ENCODE results near the gene NEU4.

The NEU4 gene

GRCh38 chr2:241808051-241808720 is 807 bp upstream of the NEU4 start:
- CTCF ChIA-PET = interaction anchor here (1.1 to 1.4 kb wide), 2 partner anchors 12 to 31 kb away, joined by 3 read pairs; no protein-coding TSS in a partner anchor
- 92% methylated on average over 15 of the region's 17 CpGs for WGBS (ENCODE audit: insufficient coverage)
- no peak for DNase-seq

GRCh38 chr2:241809383-241810306 is 652 bp downstream of the NEU4 start:
- no peak for DNase-seq
- Histone ChIP-seq H3K27ac (ENCODE audit: insufficient read depth in 1 of 2, low read depth in 1 of 2, low read length in 2 of 2, poor library complexity in 1 of 2, severe bottlenecking in 2 of 2) (no peak overlapping the region), H3K4me3 (ENCODE audit: control insufficient read depth in 1 of 7, extremely low read depth in 1 of 7, insufficient read depth in 4 of 7, low read depth in 2 of 7, low read length in 6 of 7) (no peak overlapping the region), H3K4me1 (ENCODE audit: control extremely low read depth in 1 of 4, control insufficient read depth in 4 of 4, insufficient read depth in 4 of 4, low read length in 3 of 4) (peaks cover 0 to 28% (median 8%) of the 10 kb centered on the region in 4 experiments), H3K27me3 (replicated peaks in 2 of 5; ENCODE audit: control insufficient read depth in 4 of 5, insufficient read depth in 5 of 5, low read length in 4 of 5) (peaks cover 0 to 3% (median 0%) of the 10 kb centered on the region in 5 experiments), H3K36me3 (ENCODE audit: control insufficient read depth in 4 of 4, insufficient read depth in 4 of 4, low read length in 3 of 4) (no peaks in the 10 kb centered on the region), H3K9me3 (ENCODE audit: control extremely low read depth in 1 of 5, control insufficient read depth in 4 of 5, insufficient read depth in 2 of 5, low read depth in 1 of 5, low read length in 4 of 5) (no peaks in the 10 kb centered on the region)
- 91% methylated on average over 27 of the region's 29 CpGs for WGBS (ENCODE audit: insufficient coverage)
- POLR2A ChIA-PET = no interaction called here
- CTCF ChIA-PET = interaction anchor here (1.1 to 1.5 kb wide), 2 partner anchors 26 to 29 kb away, joined by 3 to 6 read pairs; no protein-coding TSS in a partner anchor

More at GRCh38 chr2:241808051-241808720, 807 bp upstream of the NEU4 start:
- POLR2A ChIA-PET = interaction anchor here (0.6 kb wide), 1 partner anchor 51 kb away, joined by 7 read pairs; no protein-coding TSS in a partner anchor
- peaks cover 0 to 32% (median 18%) of the 10 kb centered on the region in 4 experiments for H3K4me1 ChIP-seq (ENCODE audit: control extremely low read depth in 1 of 4, control insufficient read depth in 4 of 4, insufficient read depth in 4 of 4, low read length in 3 of 4)
- peaks cover 0 to 18% (median 6%) of the 10 kb centered on the region in 5 experiments for H3K27me3 ChIP-seq (replicated peaks in 2 of 5; ENCODE audit: control insufficient read depth in 4 of 5, insufficient read depth in 5 of 5, low read length in 4 of 5)
- no peaks in the 10 kb centered on the region for H3K36me3 ChIP-seq (ENCODE audit: control insufficient read depth in 4 of 4, insufficient read depth in 4 of 4, low read length in 3 of 4)
- H3K4me3 ChIP-seq (ENCODE audit: control insufficient read depth in 1 of 7, extremely low read depth in 1 of 7, insufficient read depth in 4 of 7, low read depth in 2 of 7, low read length in 6 of 7) = no peak overlapping the region
- H3K9me3 ChIP-seq (ENCODE audit: control extremely low read depth in 1 of 5, control insufficient read depth in 4 of 5, insufficient read depth in 2 of 5, low read depth in 1 of 5, low read length in 4 of 5) = no peaks in the 10 kb centered on the region
- no peak overlapping the region for H3K27ac ChIP-seq (ENCODE audit: insufficient read depth in 1 of 2, low read depth in 1 of 2, low read length in 2 of 2, poor library complexity in 1 of 2, severe bottlenecking in 2 of 2)

DNA sequence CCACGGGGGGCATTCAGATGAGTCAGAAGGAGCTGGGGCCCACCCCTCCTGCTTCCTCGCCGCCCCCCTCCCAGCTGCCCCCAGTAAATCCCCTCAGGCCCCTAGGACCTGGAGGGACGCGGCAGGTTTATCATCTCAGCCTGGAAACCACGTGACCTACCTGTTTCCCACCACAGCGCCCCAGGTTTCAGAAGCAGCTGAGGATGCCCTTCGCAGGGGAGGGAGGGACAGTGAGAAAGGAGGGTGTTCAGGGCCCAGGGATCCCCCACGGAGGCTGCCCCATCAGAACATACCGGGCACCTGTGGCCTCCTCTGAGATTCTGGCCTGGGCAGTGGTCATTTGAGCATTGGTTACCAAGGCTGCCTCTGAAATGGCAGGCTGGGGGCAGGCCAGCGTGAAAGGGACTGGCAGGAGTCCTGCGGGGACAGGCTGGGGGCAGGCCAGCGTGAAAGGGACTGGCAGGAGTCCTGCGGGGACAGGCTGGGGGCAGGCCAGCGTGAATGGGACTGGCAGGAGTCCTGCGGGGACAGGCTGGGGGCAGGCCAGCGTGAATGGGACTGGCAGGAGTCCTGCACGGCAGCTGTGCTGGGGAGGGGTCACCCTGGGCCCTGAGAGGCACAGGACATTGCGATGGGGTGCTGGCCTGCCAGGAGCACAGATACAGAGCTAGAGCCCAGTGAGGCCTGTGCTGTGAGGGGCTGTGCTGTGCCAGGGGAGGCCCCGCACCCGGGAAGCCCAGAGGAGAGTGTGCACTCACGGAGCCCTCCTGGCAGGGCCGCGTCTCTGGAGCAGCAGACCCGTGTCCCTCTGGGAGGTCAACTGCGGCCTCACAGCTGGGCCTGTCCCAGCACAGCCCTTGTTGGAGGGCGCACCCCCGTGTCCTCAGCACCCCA is 1.6 kb downstream of the NEU4 start:
- DNase-seq = no peak
- no peaks in the 10 kb centered on the region for H3K9me3 ChIP-seq (ENCODE audit: control extremely low read depth in 1 of 5, control insufficient read depth in 4 of 5, insufficient read depth in 2 of 5, low read depth in 1 of 5, low read length in 4 of 5)
- H3K4me3 ChIP-seq (ENCODE audit: control insufficient read depth in 1 of 7, extremely low read depth in 1 of 7, insufficient read depth in 4 of 7, low read depth in 2 of 7, low read length in 6 of 7) = no peak overlapping the region
- WGBS (ENCODE audit: insufficient coverage) = 92% methylated on average over 21 of the region's 28 CpGs
- ChIA-PET POLR2A (no interaction called here), CTCF (interaction anchor here (1.5 kb wide), 1 partner anchor 25 kb away, joined by 6 read pairs; no protein-coding TSS in a partner anchor)
- no peaks in the 10 kb centered on the region for H3K36me3 ChIP-seq (ENCODE audit: control insufficient read depth in 4 of 4, insufficient read depth in 4 of 4, low read length in 3 of 4)
- H3K27me3 ChIP-seq (replicated peaks in 2 of 5; ENCODE audit: control insufficient read depth in 4 of 5, insufficient read depth in 5 of 5, low read length in 4 of 5) = no peaks in the 10 kb centered on the region
- peaks cover 0 to 28% (median 5%) of the 10 kb centered on the region in 4 experiments for H3K4me1 ChIP-seq (ENCODE audit: control extremely low read depth in 1 of 4, control insufficient read depth in 4 of 4, insufficient read depth in 4 of 4, low read length in 3 of 4)
- H3K27ac ChIP-seq (ENCODE audit: insufficient read depth in 1 of 2, low read depth in 1 of 2, low read length in 2 of 2, poor library complexity in 1 of 2, severe bottlenecking in 2 of 2) = no peak overlapping the region

DNA sequence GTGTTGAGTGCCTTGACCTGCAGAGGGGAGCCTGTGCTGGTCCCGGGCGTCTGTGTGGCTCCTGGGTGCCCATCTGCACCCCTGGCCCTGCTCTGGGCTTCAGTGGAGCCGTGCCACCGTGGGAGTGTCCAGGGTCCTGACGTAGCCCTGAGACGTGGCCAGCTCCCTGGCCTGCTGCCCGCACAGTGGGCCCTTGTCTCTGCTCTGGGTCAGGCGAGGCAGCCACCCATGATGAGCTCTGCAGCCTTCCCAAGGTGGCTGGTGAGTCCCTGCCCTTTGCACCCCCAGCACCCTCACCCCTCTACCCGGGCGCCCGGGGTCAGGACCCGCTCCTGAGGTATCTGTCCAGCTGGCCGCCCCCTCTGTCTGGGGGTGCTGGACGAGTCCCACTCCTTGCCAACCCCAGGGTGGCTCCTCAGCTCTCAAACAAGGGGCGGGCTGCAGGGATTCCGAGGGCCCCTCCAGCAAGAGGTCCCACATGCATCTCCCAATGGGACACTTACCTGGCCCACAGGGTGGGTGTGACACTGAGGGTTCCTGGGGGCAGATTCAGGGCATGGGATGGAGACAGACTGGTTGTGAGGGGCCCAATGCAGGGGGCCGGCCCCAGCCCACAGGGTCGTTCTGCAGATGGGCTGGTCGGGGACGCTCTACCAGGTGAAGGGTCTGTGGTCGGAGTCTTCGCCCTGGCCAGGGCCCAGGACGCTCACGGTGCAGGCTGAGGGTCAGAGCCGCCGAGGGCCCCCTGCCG is 2.4 kb downstream of the NEU4 start:
- Histone ChIP-seq H3K27ac (ENCODE audit: insufficient read depth in 1 of 2, low read depth in 1 of 2, low read length in 2 of 2, poor library complexity in 1 of 2, severe bottlenecking in 2 of 2) (no peak overlapping the region), H3K9me3 (ENCODE audit: control extremely low read depth in 1 of 5, control insufficient read depth in 4 of 5, insufficient read depth in 2 of 5, low read depth in 1 of 5, low read length in 4 of 5) (no peaks in the 10 kb centered on the region), H3K27me3 (replicated peaks in 2 of 5; ENCODE audit: control insufficient read depth in 4 of 5, insufficient read depth in 5 of 5, low read length in 4 of 5) (no peaks in the 10 kb centered on the region), H3K4me1 (ENCODE audit: control extremely low read depth in 1 of 4, control insufficient read depth in 4 of 4, insufficient read depth in 4 of 4, low read length in 3 of 4) (peaks cover 0 to 35% (median 5%) of the 10 kb centered on the region in 4 experiments), H3K36me3 (ENCODE audit: control insufficient read depth in 4 of 4, insufficient read depth in 4 of 4, low read length in 3 of 4) (no peaks in the 10 kb centered on the region), H3K4me3 (ENCODE audit: control insufficient read depth in 1 of 7, extremely low read depth in 1 of 7, insufficient read depth in 4 of 7, low read depth in 2 of 7, low read length in 6 of 7) (no peak overlapping the region)
- POLR2A ChIA-PET = no interaction called here
- CTCF ChIA-PET = no interaction called here
- DNase-seq = no peak
- 95% methylated on average over 27 of the region's 27 CpGs for WGBS (ENCODE audit: insufficient coverage)

GRCh38 chr2:241811952-241812729 is 3.1 kb downstream of the NEU4 start:
- ChIA-PET POLR2A (no interaction called here), CTCF (interaction anchor here (2.0 kb wide), 1 partner anchor 7 kb away, joined by 5 read pairs; no protein-coding TSS in a partner anchor)
- Histone ChIP-seq H3K9me3 (ENCODE audit: control extremely low read depth in 1 of 5, control insufficient read depth in 4 of 5, insufficient read depth in 2 of 5, low read depth in 1 of 5, low read length in 4 of 5) (no peaks in the 10 kb centered on the region), H3K36me3 (ENCODE audit: control insufficient read depth in 4 of 4, insufficient read depth in 4 of 4, low read length in 3 of 4) (no peaks in the 10 kb centered on the region), H3K4me3 (ENCODE audit: control insufficient read depth in 1 of 7, extremely low read depth in 1 of 7, insufficient read depth in 4 of 7, low read depth in 2 of 7, low read length in 6 of 7) (no peak overlapping the region), H3K4me1 (ENCODE audit: control extremely low read depth in 1 of 4, control insufficient read depth in 4 of 4, insufficient read depth in 4 of 4, low read length in 3 of 4) (peaks cover 0 to 43% (median 8%) of the 10 kb centered on the region in 4 experiments), H3K27ac (ENCODE audit: insufficient read depth in 1 of 2, low read depth in 1 of 2, low read length in 2 of 2, poor library complexity in 1 of 2, severe bottlenecking in 2 of 2) (no peak overlapping the region), H3K27me3 (replicated peaks in 2 of 5; ENCODE audit: control insufficient read depth in 4 of 5, insufficient read depth in 5 of 5, low read length in 4 of 5) (peaks cover 0 to 2% (median 0%) of the 10 kb centered on the region in 5 experiments)
- 94% methylated on average over 15 of the region's 20 CpGs for WGBS (ENCODE audit: insufficient coverage)
- no peak for DNase-seq

Measured in common myeloid progenitor, CD34-positive (primary cell).